ENCODE results near the gene MYO16.

GRCh38 chr13:108938155-108938554 lies 308.7 kb downstream of the MYO16 start:
- TF ChIP-seq, protein P1, sequence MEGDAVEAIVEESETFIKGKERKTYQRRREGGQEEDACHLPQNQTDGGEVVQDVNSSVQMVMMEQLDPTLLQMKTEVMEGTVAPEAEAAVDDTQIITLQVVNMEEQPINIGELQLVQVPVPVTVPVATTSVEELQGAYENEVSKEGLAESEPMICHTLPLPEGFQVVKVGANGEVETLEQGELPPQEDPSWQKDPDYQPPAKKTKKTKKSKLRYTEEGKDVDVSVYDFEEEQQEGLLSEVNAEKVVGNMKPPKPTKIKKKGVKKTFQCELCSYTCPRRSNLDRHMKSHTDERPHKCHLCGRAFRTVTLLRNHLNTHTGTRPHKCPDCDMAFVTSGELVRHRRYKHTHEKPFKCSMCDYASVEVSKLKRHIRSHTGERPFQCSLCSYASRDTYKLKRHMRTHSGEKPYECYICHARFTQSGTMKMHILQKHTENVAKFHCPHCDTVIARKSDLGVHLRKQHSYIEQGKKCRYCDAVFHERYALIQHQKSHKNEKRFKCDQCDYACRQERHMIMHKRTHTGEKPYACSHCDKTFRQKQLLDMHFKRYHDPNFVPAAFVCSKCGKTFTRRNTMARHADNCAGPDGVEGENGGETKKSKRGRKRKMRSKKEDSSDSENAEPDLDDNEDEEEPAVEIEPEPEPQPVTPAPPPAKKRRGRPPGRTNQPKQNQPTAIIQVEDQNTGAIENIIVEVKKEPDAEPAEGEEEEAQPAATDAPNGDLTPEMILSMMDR (IDR thresholded peaks at IDR 0.05), result no peak
- TF ChIP-seq EP300 (IDR thresholded peaks at IDR 0.05) (no peak), POLR2A (IDR thresholded peaks at IDR 0.05) (no peak)

Measured in tibial nerve (tissue), 4 donors.